Activated naive CD4-positive, alpha-beta T cell treated with anti-CD3 and anti-CD28 coated beads, Interleukin-2, amount 10 ng/mL, durations not matched to agents 7 days and 5 days (primary cell): ENCODE results near the gene MGAT5.

Experiments
- CTCF ChIA-PET: fragments of 350-600 bp; sonication (Branson Sonifier 250); formaldehyde crosslinking; loops from one replicate; lab custom pipeline; 2021; ENCODE audit warnings: antibody characterized with exemption; lab: Charles Lee
- DNase-seq: peaks from one replicate; pipeline ENCODE4 v3.0.0-alpha.2; 2020
- H3K27ac Mint-ChIP-seq: one replicate; pipeline ENCODE4 v1.8.0; 2021; ENCODE audit warnings: mild to moderate bottlenecking, moderate library complexity, mixed read lengths
- H3K27me3 Mint-ChIP-seq: one replicate; pipeline ENCODE4 v1.8.0; 2021; ENCODE audit warnings: mild to moderate bottlenecking, mixed read lengths
- H3K36me3 Mint-ChIP-seq: one replicate; pipeline ENCODE4 v1.8.0; 2021; ENCODE audit warnings: mixed read lengths
- H3K4me1 Mint-ChIP-seq: one replicate; pipeline ENCODE4 v1.8.0; 2021; ENCODE audit warnings: mixed read lengths
- H3K4me3 Mint-ChIP-seq: one replicate; pipeline ENCODE4 v1.8.0; 2021; ENCODE audit warnings: mild to moderate bottlenecking, moderate library complexity, mixed read lengths
- H3K9me3 Mint-ChIP-seq: one replicate; pipeline ENCODE4 v1.8.0; 2021; ENCODE audit warnings: mixed read lengths

The MGAT5 gene

GRCh38 chr2:134501476-134502091 is 247.7 kb downstream of the MGAT5 start:
- no peak for DNase-seq
- CTCF ChIA-PET: no interaction called here
- Mint-ChIP-seq H3K4me1 (no peaks in the 10 kb centered on the region), H3K9me3 (no peaks in the 10 kb centered on the region), H3K27ac (no peak overlapping the region), H3K36me3 (no peaks in the 10 kb centered on the region), H3K4me3 (no peak overlapping the region), H3K27me3 (peaks cover 12% of the 10 kb centered on the region)

DNA sequence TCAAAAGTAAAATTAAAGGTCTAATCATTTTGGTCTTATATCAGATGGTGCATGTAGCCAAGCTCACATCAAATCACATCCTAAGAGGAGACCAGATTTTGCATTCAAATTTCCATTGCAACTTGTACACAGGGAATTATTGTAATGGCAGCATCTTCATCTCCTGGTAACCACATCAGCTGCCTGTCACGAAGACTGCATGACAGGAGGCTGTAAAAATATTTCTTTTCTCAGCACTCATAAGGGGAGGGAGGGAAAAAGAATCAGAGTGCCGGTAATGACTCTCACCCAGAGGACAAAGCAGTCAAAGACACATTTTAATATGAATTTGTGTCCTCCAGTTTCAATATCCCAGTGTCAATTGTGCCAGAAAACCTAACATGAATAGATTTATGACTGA is 248.2 kb downstream of the MGAT5 start:
- H3K4me3 Mint-ChIP-seq: no peak overlapping the region
- H3K27me3 Mint-ChIP-seq: peaks cover 14% of the 10 kb centered on the region
- H3K27ac Mint-ChIP-seq: no peak overlapping the region
- H3K9me3 Mint-ChIP-seq: no peaks in the 10 kb centered on the region
- H3K36me3 Mint-ChIP-seq: no peaks in the 10 kb centered on the region
- no peak for DNase-seq
- no peaks in the 10 kb centered on the region for H3K4me1 Mint-ChIP-seq
- CTCF ChIA-PET: no interaction called here
